Activated CD4-positive, alpha-beta T cell treated with anti-CD3 and anti-CD28 coated beads, Interleukin-2, amount 50 U/mL, for 1 hour (primary cell): ENCODE data around the gene ATP6V0E1.

Experiments
- DNase-seq: peaks from one replicate; pipeline ENCODE4 v3.0.0-alpha.2; 2020

The ATP6V0E1 gene

DNA sequence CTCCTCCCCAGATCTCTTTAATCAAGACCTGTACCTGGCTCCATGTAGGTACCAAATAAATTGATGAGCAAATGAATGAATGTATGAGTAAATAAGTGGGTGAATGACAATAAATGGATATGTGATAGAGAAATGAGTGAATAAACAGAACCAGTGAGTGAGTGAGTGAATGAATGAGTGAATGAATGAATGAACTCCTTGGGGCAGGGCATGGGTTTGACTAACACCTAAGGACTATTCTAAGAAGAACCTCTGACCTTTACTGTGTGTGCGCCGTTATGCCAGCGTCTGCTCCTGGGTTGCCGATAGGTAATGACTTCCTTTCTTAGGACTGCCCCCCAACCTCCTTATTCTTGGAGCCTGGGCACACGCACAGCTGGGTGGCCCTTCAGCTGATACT is 26.1 kb upstream of the ATP6V0E1 start:
- no peak for DNase-seq

DNA sequence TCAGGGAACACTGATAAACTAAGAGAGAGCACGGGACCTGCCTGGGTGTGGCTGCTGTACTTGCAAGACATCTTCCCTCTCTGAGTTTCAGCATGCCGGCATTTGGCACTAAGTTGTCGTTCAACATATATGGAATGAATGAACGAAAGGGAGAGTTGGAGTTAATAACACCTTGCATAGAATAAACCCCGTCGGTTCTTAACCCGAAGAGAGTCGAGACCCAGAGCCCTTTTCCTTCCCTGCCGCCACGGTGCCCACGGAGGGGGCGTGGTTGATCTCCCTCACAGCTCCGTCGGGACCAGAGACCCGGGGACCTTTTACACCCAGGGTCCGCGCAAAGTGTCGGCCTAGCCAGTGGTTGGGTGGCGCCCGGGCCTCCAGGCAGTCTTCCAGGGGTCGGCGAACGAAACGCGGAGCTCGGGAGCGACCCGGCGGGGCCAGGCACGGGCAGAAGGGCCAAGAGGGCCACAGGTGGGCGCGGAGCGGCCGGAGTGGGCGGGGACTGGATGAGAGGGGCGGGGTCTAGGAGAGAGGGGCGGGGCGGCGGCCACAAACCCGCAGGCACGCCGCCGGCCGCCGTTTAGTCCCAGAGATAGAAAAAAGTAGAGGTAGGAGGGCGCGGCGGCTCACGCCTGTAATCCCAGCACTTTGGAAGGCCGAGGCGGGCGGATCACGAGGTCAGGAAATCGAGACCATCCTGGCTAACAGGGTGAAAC is 25.1 kb upstream of the ATP6V0E1 start:
- peak; percentile 56 for DNase-seq

DNA sequence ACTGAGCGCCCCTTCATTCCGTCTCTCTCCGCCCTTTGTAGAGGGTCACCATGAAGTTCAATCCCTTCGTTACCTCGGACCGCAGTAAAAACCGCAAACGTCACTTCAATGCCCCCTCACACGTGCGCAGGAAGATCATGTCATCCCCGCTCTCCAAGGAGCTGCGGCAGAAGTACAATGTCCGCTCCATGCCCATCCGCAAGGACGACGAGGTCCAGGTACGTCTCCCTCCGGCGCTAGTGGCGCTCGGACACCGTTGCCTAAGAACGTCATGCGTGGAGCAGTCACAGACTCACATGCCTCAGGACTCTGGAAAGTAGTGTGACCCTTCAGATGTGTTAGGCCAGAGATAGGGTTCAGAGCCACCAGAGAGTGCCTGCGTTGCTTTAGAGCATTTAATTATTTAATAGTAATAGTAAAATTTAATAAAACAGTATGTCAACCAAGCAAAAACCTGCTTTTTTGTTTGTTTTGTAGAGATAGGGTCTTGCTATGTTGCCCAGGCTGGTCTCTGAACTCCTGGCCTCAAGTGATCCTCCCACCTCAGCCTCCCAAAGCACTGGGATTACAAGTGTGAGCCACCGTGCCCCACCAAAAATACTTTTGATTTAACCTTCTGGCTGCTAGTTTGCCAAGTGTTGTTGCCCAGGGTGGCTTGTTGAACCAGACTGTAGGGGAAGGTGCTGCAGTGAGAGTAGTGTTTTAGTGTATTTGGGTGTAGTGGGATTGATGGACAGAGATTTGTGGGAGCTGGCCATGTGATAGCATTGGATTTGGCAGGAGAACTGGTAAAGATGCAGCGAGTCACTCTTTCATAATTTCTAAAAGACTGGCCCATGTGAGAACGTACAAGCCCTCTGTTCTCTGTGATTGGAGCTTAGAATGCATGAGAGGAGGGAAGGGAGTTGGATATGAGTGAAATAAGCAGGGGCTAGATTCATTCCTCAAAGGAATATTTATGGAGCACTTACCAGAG is 23.5 kb upstream of the ATP6V0E1 start:
- DNase-seq, result no peak

DNA sequence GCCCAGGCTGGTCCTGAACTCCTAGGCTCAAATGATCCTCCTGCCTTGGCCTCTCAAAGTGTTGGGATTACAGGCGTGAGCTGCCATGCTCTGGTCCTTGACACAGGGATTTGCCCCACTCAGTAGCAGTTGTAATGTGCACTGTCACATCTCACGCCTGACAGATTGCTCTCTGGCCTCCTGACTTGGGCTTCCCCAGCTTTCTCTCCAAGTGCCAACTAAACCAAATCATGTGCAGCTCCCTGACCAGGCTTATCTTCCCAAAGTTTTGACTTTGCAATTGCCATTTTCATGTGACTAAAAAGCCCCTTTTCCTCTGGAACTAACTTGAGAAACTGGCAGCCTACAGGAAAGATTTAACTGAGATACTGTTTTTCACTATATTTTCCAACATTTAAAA is 13.7 kb upstream of the ATP6V0E1 start:
- no peak for DNase-seq

DNA sequence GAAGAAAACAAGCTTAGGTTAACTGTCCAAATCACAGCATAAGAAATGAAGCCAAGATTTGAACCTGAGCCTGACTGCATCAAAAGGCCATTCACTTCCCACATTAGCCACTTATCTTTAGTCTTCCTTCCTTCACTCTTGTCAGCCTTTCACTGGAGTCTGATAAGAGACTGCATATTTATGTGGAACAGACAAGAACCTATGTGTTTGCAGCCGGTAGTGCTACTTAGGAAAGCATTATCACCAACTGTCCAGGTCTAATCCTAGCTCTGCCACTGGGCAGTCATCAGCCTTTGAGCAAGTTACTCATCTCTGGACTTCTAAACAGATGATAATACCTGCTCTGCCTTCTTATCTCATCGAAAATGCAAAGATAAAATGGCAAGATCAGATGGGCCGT is 12.1 kb upstream of the ATP6V0E1 start:
- no peak for DNase-seq

DNA sequence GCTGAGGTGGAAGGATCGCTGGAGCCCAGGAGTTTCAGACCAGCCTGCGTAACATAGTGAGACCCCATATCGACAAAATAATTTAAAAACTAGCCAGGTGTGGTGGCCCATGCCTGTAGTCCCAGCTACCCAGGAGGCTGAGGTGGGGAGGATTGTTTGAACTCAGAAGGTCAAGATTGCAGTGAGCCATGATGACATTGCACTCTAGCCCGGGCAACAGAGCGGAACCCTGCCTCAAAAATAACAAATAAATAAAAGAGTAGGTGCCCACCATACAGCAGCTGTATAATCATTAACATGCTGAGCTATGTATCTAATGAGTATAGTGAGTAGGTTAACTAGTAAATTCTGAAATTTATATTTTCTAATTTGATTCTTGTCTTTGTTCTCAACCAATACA is 11.0 kb upstream of the ATP6V0E1 start:
- DNase-seq, result no peak

DNA sequence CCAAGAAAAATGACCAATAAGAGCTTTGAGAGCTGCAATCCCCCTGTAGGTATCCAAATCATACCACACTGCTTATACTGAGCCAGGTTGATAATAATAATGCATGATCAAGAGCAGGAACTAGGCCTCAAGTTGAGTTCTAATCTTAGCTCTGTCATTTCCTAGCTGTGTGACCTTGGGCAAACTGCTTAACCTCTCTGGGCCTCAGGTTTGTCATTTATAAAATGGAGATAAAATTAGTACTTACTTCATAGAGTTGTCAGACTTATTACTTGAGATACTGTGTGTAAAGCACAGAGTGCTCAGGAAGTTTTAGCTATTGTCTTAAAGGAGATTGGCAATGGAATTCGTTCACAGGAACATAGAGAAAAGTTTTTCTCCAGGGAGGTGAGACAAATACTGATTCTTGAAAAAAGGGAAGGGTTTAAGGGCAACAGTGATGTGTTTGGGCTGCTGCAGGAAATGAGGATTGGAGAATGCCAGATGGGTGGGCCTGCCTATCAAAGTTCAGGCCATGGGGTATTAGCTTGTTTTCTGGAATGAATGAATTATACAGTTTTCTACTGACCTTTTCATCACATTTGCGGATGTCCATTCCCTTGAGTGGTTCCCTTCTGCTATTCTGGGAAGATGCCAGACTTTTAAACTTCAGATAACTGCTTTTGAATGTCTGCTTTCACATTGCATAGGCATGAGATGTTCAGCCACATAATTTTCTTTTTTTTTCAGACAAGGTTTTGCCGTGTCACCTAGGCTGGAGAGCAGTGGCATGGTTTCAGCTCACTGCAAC is 10.2 kb upstream of the ATP6V0E1 start:
- no peak for DNase-seq

DNA sequence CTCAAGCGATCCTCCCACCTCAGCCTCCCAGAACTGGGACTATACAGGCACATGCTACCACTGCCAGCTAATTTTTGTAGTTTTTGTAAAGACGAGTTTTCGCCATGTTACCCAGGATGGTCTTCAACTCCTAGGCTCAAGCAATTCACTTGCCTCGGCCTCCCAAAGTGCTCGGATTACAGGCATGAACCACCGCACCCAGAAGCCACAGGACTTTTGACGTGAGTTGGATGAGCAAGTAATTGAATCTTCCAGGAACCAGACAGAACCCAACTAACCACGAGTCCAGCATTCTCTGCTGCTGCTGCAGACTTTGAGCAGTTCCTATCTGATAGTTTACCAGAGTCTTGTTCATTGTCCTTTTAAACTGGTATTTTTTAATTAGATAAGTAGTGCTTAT is 9.6 kb upstream of the ATP6V0E1 start:
- no peak for DNase-seq

DNA sequence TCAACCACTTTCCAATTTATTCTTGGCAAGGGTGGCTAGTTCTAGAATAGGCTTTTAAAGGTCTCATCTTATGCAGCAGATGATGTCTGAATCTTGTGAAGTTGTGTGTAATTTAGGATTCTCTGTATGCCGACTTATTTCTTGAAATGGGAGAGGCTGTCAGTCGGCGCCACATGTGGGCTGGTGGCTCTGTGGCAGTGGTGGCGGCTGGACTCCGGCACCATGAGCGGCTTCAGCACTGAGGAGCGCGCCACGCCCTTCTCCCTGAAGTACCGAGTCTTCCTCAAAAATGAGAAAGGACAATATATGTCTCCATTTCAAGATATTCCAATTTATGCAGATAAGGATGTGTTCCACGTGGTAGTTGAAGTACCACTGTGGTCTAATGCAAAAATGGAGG is 8.3 kb upstream of the ATP6V0E1 start:
- no peak for DNase-seq

DNA sequence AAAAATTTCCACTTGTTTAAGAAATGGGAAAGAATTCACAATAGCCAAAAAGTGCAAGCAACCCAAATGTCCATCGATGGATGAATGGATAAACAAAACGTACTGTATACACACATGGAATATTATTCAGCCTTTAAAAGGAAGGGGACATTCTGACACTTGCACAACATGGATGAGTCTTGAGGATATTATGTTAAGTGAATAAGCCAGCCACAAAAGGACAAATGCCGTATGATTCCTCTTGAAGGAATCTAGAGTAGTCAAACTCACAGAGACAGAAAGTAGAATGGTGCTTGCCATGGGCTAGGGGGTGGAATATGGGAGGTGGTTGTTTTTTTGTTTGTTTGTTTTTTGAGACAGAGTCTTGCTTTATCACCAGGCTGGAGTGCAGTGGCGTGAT is 3.8 kb upstream of the ATP6V0E1 start:
- no peak for DNase-seq

DNA sequence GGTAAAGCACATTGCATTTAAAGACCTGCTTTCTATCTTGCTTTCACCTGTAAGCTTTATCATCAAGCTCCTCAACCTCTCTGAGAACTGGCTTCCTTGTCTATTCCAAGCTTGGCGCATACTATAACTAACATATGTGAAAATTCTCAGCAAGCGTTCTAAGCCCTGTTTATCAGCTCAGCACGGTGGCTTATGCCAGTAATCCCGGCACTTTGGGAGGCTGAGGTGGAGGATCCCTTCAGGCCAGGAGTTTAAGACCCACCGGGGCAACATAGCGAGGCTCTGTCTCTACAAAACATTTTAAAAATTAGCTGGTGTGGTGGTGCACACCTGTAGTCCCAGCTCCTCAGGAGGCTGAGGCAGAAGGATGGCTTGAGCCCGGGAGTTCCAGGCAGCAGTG is 1.6 kb upstream of the ATP6V0E1 start:
- no peak for DNase-seq

DNA sequence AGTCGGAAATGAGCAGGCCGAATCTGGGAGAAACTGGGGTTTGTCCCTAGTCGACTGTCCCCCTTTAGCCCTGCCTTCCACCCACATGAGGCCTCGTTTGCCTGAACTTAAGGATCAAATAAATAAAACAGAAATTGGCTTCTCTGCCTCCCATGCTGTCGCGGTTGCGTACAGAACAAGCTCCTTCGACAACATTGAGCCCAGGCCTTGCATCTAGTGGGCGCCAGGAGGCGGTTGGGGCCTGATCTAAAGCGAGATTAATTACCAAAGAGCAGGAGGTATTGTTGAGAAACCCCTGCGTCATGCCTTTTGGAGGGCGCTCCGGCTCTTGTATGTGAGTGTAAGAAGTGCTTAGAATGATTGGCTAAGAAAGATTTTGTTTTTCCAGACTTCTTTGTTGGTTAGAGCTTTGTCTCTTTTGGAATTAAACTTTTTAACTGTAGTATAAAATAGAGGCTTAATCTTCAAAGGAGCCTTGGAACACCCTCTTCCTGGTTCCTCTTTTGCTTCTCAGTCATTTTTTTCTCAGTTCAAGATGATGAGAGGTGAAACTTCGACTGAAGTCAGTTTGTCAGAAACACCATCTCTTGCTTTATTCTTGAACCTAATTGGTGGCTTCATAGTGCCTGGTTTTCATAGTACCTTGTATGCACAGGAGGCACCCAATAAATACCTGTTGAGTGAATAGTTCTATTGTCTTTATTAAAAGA is 828 bp downstream of the ATP6V0E1 start:
- peak; percentile 76 for DNase-seq

DNA sequence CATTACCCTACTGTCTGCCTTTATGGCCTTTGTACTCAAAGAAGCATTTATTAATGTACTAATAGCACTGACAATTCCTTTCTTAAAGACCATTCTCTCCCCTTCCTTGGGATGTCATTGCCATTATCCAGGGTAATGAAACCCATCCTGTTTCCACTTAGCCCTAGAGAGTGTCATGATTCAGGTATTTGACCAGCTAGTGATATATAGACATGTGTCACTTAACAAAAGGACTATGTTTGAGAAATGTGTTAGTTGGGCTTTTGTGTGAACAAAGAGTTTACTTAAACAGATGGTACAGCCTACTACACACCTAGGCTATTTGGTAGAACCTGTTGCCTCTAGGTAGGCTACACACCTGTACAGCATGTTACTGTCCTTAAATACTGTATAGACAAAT is 2.0 kb downstream of the ATP6V0E1 start:
- DNase-seq, result no peak

DNA sequence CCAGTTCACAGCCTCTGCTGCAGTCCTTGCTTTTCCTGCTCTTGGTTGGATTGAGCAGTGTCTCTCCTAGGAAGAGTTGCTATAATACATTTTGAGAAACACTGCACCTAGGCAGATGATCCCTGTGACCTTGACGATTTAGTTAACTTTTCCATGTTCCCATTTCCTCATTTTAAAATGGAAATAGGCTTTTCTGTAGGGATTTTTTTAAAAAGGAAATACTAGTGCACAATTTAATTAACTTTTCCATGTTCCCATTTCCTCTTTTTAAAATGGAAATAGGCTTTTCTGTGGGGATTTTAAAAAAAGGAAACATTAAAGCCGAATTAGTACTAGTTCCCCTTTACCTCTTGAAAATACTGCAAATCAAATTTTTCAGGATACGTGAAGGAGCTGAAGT is 4.7 kb downstream of the ATP6V0E1 start:
- no peak for DNase-seq

DNA sequence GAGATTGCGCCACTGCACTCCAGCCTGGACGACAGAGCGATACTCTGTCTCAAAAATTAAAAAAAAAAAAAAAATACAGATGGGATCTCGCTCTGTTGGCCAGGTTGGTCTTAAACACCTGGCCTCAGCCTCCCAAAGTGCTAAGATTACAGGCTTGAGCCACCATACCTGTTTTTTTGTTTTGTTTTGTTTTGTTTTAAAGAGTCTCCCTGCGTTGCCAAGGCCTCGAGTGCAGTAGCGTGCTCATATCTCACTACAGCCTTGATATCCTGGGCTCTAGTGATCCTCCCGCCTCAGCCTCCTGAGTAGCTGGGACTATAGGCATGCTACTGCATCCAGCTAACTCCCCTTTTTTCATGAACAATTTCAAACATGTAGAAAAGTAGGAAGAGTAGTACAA is 7.2 kb downstream of the ATP6V0E1 start:
- DNase-seq, result no peak

DNA sequence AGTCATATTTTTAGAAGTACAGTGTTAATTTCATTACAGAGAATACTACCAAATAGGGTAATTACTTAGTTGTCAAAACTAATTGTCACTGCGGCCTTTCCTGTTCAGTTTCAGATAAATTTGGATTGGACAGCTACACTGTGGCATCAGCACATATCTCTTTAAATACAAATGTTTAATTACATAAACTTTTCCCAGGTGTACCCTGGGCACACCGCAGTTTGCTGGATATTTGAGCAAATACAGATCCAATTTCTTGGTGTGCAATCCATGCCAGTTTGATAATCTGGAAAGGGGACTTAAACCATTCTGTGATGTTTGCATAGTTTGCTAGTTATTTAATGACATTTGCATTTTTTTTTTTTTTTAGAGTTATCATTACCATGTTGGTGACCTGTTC is 10.8 kb downstream of the ATP6V0E1 start:
- DNase-seq, result no peak

DNA sequence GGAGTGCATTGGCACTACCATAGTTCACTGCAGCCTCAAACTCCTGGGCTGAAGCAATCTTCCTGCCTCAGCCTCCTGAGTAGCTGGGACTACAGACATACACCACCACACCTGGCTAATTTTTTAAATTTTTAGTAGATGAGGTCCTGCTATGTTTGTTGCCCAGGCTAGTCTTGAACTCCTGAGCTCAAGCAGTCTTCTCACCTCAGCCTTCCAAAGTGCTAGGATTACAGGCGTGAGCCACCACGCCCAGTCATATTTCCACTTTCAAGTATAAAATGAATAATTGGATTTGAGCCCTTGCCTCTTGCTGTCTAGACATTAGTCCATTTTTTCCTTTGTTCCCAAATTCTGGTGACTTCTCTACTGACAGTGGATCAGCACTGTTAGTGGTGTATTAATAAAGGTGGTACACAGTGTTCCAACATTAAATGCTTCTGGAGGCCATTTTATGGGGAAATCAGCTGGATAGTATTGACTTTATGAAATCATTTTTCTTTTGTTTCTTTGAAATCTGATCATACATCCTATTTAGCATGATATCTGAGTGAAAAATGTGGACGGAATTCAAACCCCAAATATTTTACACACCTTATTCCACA is 15.9 kb downstream of the ATP6V0E1 start:
- no peak for DNase-seq

DNA sequence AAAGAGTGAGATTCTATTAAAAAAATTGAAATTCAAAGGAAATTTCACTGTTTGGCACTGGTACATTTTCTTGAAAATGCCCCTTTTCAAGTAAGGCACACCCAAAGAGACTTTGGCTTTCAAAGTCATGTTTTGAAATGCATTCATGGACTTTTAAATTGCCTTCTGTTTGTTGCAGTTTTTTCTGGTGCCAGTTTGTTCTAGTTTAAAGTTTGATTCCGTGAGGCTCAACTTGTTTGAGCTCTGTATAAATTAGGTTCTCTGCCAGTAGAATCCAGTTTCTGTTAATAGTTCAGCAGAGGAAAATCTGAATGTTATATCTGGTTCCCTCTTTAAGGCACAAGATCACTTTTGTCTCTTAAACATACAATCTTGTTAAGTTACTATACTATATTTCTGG is 16.4 kb downstream of the ATP6V0E1 start:
- no peak for DNase-seq

DNA sequence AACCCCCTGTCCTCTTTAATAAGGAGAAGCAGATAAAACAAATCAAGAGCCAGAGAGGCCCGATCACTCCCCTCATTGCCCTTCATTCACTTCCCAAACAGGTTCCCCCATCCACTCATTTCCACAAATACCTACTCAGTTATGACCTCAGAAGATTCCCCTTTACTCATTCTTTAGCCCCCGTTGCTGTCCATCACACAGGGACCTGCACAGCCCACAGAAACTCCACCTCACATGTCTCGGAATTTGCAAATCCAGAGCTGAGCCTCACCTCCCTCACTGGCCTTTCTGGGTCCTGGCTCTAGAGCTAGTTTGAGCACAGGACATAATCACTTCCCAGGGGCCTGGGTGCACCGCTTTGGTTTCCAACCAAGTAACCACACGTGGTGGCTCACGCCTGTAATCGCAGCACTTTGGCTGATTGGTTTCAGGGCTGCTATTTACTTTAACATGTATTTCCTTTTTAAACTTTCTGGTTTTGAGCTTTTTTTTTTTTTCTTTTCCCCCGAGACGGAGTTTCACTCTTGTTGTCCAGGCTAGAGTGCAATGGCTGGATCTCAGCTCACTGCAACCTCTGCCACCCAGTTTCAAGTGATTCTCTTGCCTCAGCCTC is 17.8 kb downstream of the ATP6V0E1 start:
- DNase-seq, result no peak

DNA sequence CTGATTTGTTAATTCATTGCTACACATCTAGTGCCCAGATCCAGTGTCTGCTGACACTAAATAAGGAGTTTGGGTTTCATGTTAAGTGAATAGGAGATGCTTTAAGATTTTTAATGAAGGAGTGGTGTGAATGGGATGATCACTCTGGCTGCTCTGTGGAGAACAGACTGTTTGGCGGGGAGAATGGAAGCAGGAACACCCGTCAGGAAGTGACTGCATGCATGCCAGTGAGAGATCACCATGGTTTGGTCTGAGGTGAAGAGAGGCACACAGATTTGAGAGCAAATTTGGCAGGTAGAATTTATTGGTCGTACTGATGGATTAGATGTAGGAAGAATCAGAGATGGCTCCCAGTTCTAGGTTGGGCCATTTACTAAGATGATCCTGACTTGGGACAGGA is 19.8 kb downstream of the ATP6V0E1 start:
- DNase-seq, result no peak

DNA sequence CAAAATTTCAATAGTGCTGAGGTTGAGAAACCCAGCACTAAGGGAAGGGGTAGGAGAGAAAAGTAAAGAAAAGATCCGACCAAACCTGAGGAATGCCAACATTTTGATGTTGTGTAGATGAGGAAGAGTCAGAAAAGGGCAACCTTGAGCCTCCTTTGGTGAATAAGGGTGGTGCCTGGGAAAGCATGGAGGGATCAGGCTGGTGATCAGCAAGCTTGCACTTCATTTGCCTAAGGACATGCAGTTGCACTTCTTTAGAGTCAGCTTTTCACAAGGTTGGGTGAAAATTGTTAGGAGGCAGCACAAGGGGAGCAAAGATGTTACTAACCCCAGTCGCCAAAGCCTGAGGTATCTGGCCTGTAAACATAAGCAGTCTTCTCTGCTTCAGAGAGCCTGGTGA is 20.4 kb downstream of the ATP6V0E1 start:
- DNase-seq, result no peak

DNA sequence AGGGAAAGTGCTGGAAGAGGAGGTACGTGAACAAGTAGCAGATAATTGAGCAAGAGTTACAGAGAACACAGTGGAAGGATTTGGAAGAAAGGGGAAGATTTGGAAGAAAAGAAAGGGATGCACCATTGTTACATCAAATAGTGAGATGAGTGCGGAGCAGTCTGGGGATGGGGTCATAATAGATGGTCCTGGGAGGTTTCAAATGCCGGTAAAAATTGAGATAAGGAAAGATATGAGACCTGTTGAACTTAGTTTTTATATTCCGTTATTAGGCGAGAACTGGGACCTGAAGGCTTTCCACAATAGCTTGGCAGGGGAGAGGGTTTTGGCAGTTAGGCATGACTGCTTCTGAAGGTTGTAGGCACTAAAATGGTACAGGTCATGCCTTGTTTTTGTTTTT is 20.9 kb downstream of the ATP6V0E1 start:
- no peak for DNase-seq
